ENCODE measurements around the gene OGFOD1.
"Not testable (repeated sequence)": the region's sequence is repeated elsewhere in the genome, so short reads cannot be mapped to it uniquely, and the experiment has no call there.

The OGFOD1 gene

GRCh38 chr16:56482683-56483236 lies 31.4 kb downstream of the OGFOD1 start:
- H3K9me3 Mint-ChIP-seq = no peaks in the 10 kb centered on the region
- H3K4me3 Mint-ChIP-seq = no peak overlapping the region
- peaks cover 40% of the 10 kb centered on the region for H3K36me3 Mint-ChIP-seq
- ATAC-seq = no peak
- no peaks in the 10 kb centered on the region for H3K4me1 Mint-ChIP-seq
- H3K27me3 Mint-ChIP-seq = no peaks in the 10 kb centered on the region
- no peak overlapping the region for H3K27ac Mint-ChIP-seq

- Mint-ChIP-seq H3K27me3 (no peaks in the 10 kb centered on the region), H3K4me3 (no peak overlapping the region), H3K9me3 (no peaks in the 10 kb centered on the region), H3K4me1 (no peaks in the 10 kb centered on the region), H3K27ac (no peak overlapping the region), H3K36me3 (peaks cover 40% of the 10 kb centered on the region)
- no peak for ATAC-seq
Observed at GRCh38 chr16:56483394-56483793, 32.0 kb downstream of the OGFOD1 start.

- no peak for ATAC-seq
- H3K4me3 Mint-ChIP-seq = no peak overlapping the region
Observed at GRCh38 chr16:56488035-56488434, 36.7 kb downstream of the OGFOD1 start.

GRCh38 chr16:56488868-56489267 lies 37.5 kb downstream of the OGFOD1 start:
- Mint-ChIP-seq H3K4me1 (peaks cover 13% of the 10 kb centered on the region), H3K36me3 (peaks cover 50% of the 10 kb centered on the region)
- not testable (repeated sequence) for H3K9me3 Mint-ChIP-seq, ATAC-seq, H3K4me3 Mint-ChIP-seq, H3K27me3 Mint-ChIP-seq, H3K27ac Mint-ChIP-seq

More at GRCh38 chr16:56488035-56488434, 36.7 kb downstream of the OGFOD1 start:
- Mint-ChIP-seq H3K4me1 (peaks cover 13% of the 10 kb centered on the region), H3K27ac (no peak overlapping the region), H3K27me3 (no peaks in the 10 kb centered on the region), H3K36me3 (peaks cover 46% of the 10 kb centered on the region), H3K9me3 (no peaks in the 10 kb centered on the region)

GRCh38 chr16:56491657-56492261 lies 40.4 kb downstream of the OGFOD1 start:
- ATAC-seq = no peak
- peaks cover 48% of the 10 kb centered on the region for H3K36me3 Mint-ChIP-seq
- H3K4me3 Mint-ChIP-seq = no peak overlapping the region
- peaks cover 13% of the 10 kb centered on the region for H3K4me1 Mint-ChIP-seq
- H3K9me3 Mint-ChIP-seq = no peaks in the 10 kb centered on the region
- no peaks in the 10 kb centered on the region for H3K27me3 Mint-ChIP-seq
- H3K27ac Mint-ChIP-seq = no peak overlapping the region

GRCh38 chr16:56493126-56493525 lies 41.8 kb downstream of the OGFOD1 start:
- Mint-ChIP-seq H3K9me3 (no peaks in the 10 kb centered on the region), H3K27ac (no peak overlapping the region), H3K27me3 (no peaks in the 10 kb centered on the region), H3K36me3 (peaks cover 62% of the 10 kb centered on the region), H3K4me3 (no peak overlapping the region), H3K4me1 (peaks cover 13% of the 10 kb centered on the region)
- ATAC-seq = no peak

GRCh38 chr16:56493815-56494214 lies 42.5 kb downstream of the OGFOD1 start:
- H3K4me3 Mint-ChIP-seq = no peak overlapping the region
- no peaks in the 10 kb centered on the region for H3K9me3 Mint-ChIP-seq
- ATAC-seq = no peak
- peaks cover 68% of the 10 kb centered on the region for H3K36me3 Mint-ChIP-seq
- H3K27me3 Mint-ChIP-seq = no peaks in the 10 kb centered on the region
- H3K4me1 Mint-ChIP-seq = peaks cover 13% of the 10 kb centered on the region
- H3K27ac Mint-ChIP-seq = no peak overlapping the region

- Mint-ChIP-seq H3K36me3 (peaks cover 63% of the 10 kb centered on the region), H3K4me3 (no peak overlapping the region), H3K4me1 (no peaks in the 10 kb centered on the region), H3K27ac (no peak overlapping the region), H3K9me3 (no peaks in the 10 kb centered on the region), H3K27me3 (no peaks in the 10 kb centered on the region)
- ATAC-seq = no peak
Observed at GRCh38 chr16:56505181-56505580, 53.8 kb downstream of the OGFOD1 start.

GRCh38 chr16:56506941-56507340 lies 55.6 kb downstream of the OGFOD1 start:
- Mint-ChIP-seq H3K27ac (no peak overlapping the region), H3K4me3 (no peak overlapping the region), H3K36me3 (peaks cover 59% of the 10 kb centered on the region), H3K27me3 (no peaks in the 10 kb centered on the region), H3K4me1 (no peaks in the 10 kb centered on the region), H3K9me3 (no peaks in the 10 kb centered on the region)
- ATAC-seq = no peak

- no peak overlapping the region for H3K27ac Mint-ChIP-seq
- H3K4me1 Mint-ChIP-seq = peaks cover 17% of the 10 kb centered on the region
- ATAC-seq = no peak
- H3K4me3 Mint-ChIP-seq = no peak overlapping the region
- no peaks in the 10 kb centered on the region for H3K9me3 Mint-ChIP-seq
- no peaks in the 10 kb centered on the region for H3K27me3 Mint-ChIP-seq
- peaks cover 46% of the 10 kb centered on the region for H3K36me3 Mint-ChIP-seq
Observed at GRCh38 chr16:56510544-56510943, 59.2 kb downstream of the OGFOD1 start.

GRCh38 chr16:56512025-56512424 lies 60.7 kb downstream of the OGFOD1 start:
- Mint-ChIP-seq H3K27ac (no peak overlapping the region), H3K36me3 (peaks cover 37% of the 10 kb centered on the region), H3K27me3 (no peaks in the 10 kb centered on the region), H3K4me1 (peaks cover 21% of the 10 kb centered on the region), H3K4me3 (no peak overlapping the region), H3K9me3 (no peaks in the 10 kb centered on the region)
- ATAC-seq = no peak

- Mint-ChIP-seq H3K27ac (no peak overlapping the region), H3K4me1 (peaks cover 31% of the 10 kb centered on the region), H3K4me3 (no peak overlapping the region), H3K36me3 (peaks cover 26% of the 10 kb centered on the region), H3K9me3 (no peaks in the 10 kb centered on the region), H3K27me3 (no peaks in the 10 kb centered on the region)
- no peak for ATAC-seq
Observed at GRCh38 chr16:56513091-56513490, 61.7 kb downstream of the OGFOD1 start.

GRCh38 chr16:56513972-56514371 lies 62.6 kb downstream of the OGFOD1 start:
- Mint-ChIP-seq H3K4me1 (peaks cover 32% of the 10 kb centered on the region), H3K27me3 (no peaks in the 10 kb centered on the region), H3K36me3 (peaks cover 19% of the 10 kb centered on the region), H3K27ac (peak overlapping the region; percentile 31), H3K4me3 (no peak overlapping the region), H3K9me3 (no peaks in the 10 kb centered on the region)
- ATAC-seq = no peak

GRCh38 chr16:56514845-56515244 lies 63.5 kb downstream of the OGFOD1 start:
- Mint-ChIP-seq H3K27me3 (no peaks in the 10 kb centered on the region), H3K27ac (no peak overlapping the region), H3K36me3 (peaks cover 19% of the 10 kb centered on the region), H3K9me3 (no peaks in the 10 kb centered on the region), H3K4me1 (peaks cover 32% of the 10 kb centered on the region), H3K4me3 (no peak overlapping the region)
- no peak for ATAC-seq

- ATAC-seq = no peak
- Mint-ChIP-seq H3K27me3 (no peaks in the 10 kb centered on the region), H3K4me1 (peaks cover 39% of the 10 kb centered on the region), H3K27ac (no peak overlapping the region), H3K9me3 (no peaks in the 10 kb centered on the region), H3K4me3 (no peak overlapping the region), H3K36me3 (peaks cover 15% of the 10 kb centered on the region)
Observed at GRCh38 chr16:56515665-56516064, 64.3 kb downstream of the OGFOD1 start.

- Mint-ChIP-seq H3K27me3 (no peaks in the 10 kb centered on the region), H3K4me1 (peaks cover 42% of the 10 kb centered on the region), H3K4me3 (no peak overlapping the region), H3K36me3 (peaks cover 12% of the 10 kb centered on the region), H3K9me3 (no peaks in the 10 kb centered on the region), H3K27ac (no peak overlapping the region)
- no peak for ATAC-seq
Observed at GRCh38 chr16:56517206-56517605, 65.9 kb downstream of the OGFOD1 start.
